Erythroblast (primary cell): Measurements from ENCODE around the gene DNASE1.

ENCODE experiments used
- GATA1 ChIP-seq: IDR thresholded peaks from 2 replicates; pipeline ENCODE4 v1.6.1; 2011; ENCODE audit warnings: low read depth, mild to moderate bottlenecking, control low read depth, low read length, moderate library complexity
- POLR2A ChIP-seq: IDR thresholded peaks from 2 replicates; pipeline ENCODE4 v1.6.1; 2011; ENCODE audit warnings: mild to moderate bottlenecking, low read length

- no peak for TF ChIP-seq POLR2A
- no peak for TF ChIP-seq GATA1
These were observed 14.3 kb upstream of the DNASE1 start for GRCh38 chr16:3640207-3640606.
